CD8-positive, alpha-beta memory T cell (primary cell): ENCODE data around the gene LUZP1. TPM values are rescaled to one million over a fixed set of nuclear protein-coding genes. Genes with fewer than 3 reads are reported as not detected.

ENCODE experiments used
- CTCF ChIA-PET: fragments of 350-600 bp; sonication (Branson Sonifier 250); formaldehyde crosslinking; loops from one replicate; lab custom pipeline; 2021; ENCODE audit warnings: antibody characterized with exemption; lab: Charles Lee
- POLR2A ChIA-PET: fragments of 350-600 bp; sonication (Branson Sonifier 250); formaldehyde crosslinking; loops from one replicate; lab custom pipeline; 2021; ENCODE audit warnings: antibody characterized with exemption; lab: Charles Lee
- DNase-seq, 5 donors: peaks; one replicate each; pipeline versions ENCODE4 v3.0.0 to v3.0.0-alpha.2; 2020 to 2022; ENCODE audit warnings: mixed read lengths in 1 of 5
- H3K27ac ChIP-seq: one replicate; pipeline ENCODE4 v1.7.0; 2013; ENCODE audit warnings: low read depth, mild to moderate bottlenecking, low read length, moderate library complexity
- H3K27me3 ChIP-seq: 2 replicates; pipeline ENCODE4 v1.7.0; 2013; ENCODE audit warnings: low read length, mild to moderate bottlenecking; ENCODE audit not compliant: insufficient read depth, poor library complexity, severe bottlenecking
- H3K36me3 ChIP-seq: 2 replicates; pipeline ENCODE4 v1.7.0; 2013; ENCODE audit warnings: mild to moderate bottlenecking, low read length, moderate library complexity; ENCODE audit not compliant: insufficient read depth
- H3K4me1 ChIP-seq: 2 replicates; pipeline ENCODE4 v1.7.0; 2013; ENCODE audit warnings: mild to moderate bottlenecking, low read length, moderate library complexity; ENCODE audit not compliant: insufficient read depth
- H3K4me3 ChIP-seq: 2 replicates; pipeline ENCODE4 v1.7.0; 2013; ENCODE audit warnings: mild to moderate bottlenecking, low read length
- H3K9me3 ChIP-seq: 2 replicates; pipeline ENCODE4 v1.7.0; 2013; ENCODE audit warnings: mild to moderate bottlenecking, low read length
- H3K27ac Mint-ChIP-seq, 8 donors: one replicate each; pipeline ENCODE4 v1.8.0; 2020 to 2021; ENCODE audit warnings: mixed read lengths in 8 of 8, mild to moderate bottlenecking in 6 of 8, inconsistent platforms in 3 of 8, moderate library complexity in 3 of 8
- H3K27me3 Mint-ChIP-seq, 2 donors: one replicate each; pipeline ENCODE4 v1.8.0; 2020 to 2021; ENCODE audit warnings: mixed read lengths in 2 of 2, mild to moderate bottlenecking in 1 of 2, moderate library complexity in 1 of 2
- H3K36me3 Mint-ChIP-seq, 3 donors: one replicate each; pipeline ENCODE4 v1.8.0; 2020 to 2021; ENCODE audit warnings: mixed read lengths in 3 of 3, inconsistent platforms in 1 of 3, mild to moderate bottlenecking in 1 of 3
- H3K4me1 Mint-ChIP-seq, 3 donors: one replicate each; pipeline ENCODE4 v1.8.0; 2020 to 2021; ENCODE audit warnings: mixed read lengths in 3 of 3, inconsistent platforms in 1 of 3, mild to moderate bottlenecking in 1 of 3
- H3K4me3 Mint-ChIP-seq, 7 donors: one replicate each; pipeline ENCODE4 v1.8.0; 2020 to 2021; ENCODE audit warnings: mixed read lengths in 7 of 7, mild to moderate bottlenecking in 6 of 7, moderate library complexity in 4 of 7, inconsistent platforms in 2 of 7
- H3K9me3 Mint-ChIP-seq, 5 donors: one replicate each; pipeline ENCODE4 v1.8.0; 2020 to 2022; ENCODE audit warnings: mixed read lengths in 5 of 5, mild to moderate bottlenecking in 3 of 5, moderate library complexity in 2 of 5, inconsistent platforms in 1 of 5
- polyA plus RNA-seq: library from polyadenylated mRNA; unstranded; fragments of 300-500 nt; fragmentation: Illumina TruSeq; gene quantifications from one replicate; pipeline ENCODE4 v1.2.3, GENCODE V29; 2021
- total RNA-seq, 2 experiments: library from RNA; stranded (reverse); gene quantifications; one replicate each; pipeline ENCODE4 v1.2.3, GENCODE V29; 2021

The LUZP1 gene
- total and polyA plus RNA-seq, 3 experiments from 2014 or later = 19.5 to 32.8 (median 19.6) TPM

DNA sequence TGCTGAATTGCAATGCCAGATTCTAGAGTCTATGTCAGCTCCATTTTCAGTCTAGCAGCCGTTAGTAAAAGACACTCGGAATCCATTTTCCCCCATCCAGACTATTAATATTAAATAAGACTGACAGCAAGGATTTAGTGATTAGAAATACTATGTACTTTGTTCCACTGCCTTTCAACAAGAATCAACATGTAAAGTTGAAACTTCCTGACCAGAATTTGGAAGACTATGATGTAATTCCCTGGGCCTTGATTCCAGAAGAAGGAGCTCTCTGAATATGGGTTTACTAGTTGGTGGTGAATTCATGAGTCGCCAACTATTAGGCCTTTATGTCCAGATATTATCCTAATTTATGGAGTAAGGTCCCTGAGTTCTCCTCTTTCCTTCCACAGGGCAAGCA, 124.6 kb downstream of the LUZP1 start:
- Histone ChIP-seq H3K27ac (no peak overlapping the region), H3K4me1 (no peaks in the 10 kb centered on the region), H3K4me3 (no peak overlapping the region), H3K9me3 (no peaks in the 10 kb centered on the region), H3K36me3 (no peaks in the 10 kb centered on the region), H3K27me3 (no peaks in the 10 kb centered on the region)
- POLR2A ChIA-PET = no interaction called here
- CTCF ChIA-PET = no interaction called here
- H3K9me3 Mint-ChIP-seq = no peaks in the 10 kb centered on the region
- no peak for DNase-seq
- no peak overlapping the region for H3K27ac Mint-ChIP-seq
- no peak overlapping the region for H3K4me3 Mint-ChIP-seq
- H3K27me3 Mint-ChIP-seq = no peaks in the 10 kb centered on the region
- peaks cover 0 to 30% (median 9%) of the 10 kb centered on the region in 3 donors for H3K36me3 Mint-ChIP-seq
- H3K4me1 Mint-ChIP-seq = peaks cover 28 to 42% (median 41%) of the 10 kb centered on the region in 3 donors

DNA sequence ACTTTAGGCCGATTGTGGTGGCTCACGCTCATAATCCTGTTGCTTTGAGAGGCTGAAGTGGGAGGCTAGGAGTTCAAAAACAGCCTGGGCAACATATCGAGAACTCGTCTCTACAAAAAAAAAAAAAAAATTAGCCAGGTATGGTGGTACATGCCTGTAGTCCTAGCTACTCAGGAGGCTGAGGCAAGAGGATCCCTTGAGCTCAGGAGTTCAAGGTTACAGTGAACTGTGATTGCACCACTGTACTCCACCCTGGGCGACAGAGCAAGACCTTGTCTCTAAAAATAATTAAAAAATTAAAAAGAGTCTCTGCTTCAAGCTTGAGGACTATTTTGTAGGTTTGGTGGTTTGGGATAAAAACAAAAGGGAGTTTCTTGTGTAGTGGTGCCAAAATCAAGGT, 128.1 kb downstream of the LUZP1 start:
- no peaks in the 10 kb centered on the region for H3K9me3 Mint-ChIP-seq
- no peaks in the 10 kb centered on the region for H3K9me3 ChIP-seq
- peaks cover 23 to 57% (median 40%) of the 10 kb centered on the region in 3 donors for H3K4me1 Mint-ChIP-seq
- no peak overlapping the region for H3K4me3 Mint-ChIP-seq
- no peaks in the 10 kb centered on the region for H3K27me3 ChIP-seq
- no peaks in the 10 kb centered on the region for H3K4me1 ChIP-seq
- no peak for DNase-seq
- H3K27ac ChIP-seq = no peak overlapping the region
- POLR2A ChIA-PET = no interaction called here
- H3K27me3 Mint-ChIP-seq = no peaks in the 10 kb centered on the region
- no peak overlapping the region for H3K27ac Mint-ChIP-seq
- H3K36me3 ChIP-seq = no peaks in the 10 kb centered on the region
- H3K4me3 ChIP-seq = no peak overlapping the region
- peaks cover 0 to 24% (median 9%) of the 10 kb centered on the region in 3 donors for H3K36me3 Mint-ChIP-seq
- CTCF ChIA-PET = no interaction called here

DNA sequence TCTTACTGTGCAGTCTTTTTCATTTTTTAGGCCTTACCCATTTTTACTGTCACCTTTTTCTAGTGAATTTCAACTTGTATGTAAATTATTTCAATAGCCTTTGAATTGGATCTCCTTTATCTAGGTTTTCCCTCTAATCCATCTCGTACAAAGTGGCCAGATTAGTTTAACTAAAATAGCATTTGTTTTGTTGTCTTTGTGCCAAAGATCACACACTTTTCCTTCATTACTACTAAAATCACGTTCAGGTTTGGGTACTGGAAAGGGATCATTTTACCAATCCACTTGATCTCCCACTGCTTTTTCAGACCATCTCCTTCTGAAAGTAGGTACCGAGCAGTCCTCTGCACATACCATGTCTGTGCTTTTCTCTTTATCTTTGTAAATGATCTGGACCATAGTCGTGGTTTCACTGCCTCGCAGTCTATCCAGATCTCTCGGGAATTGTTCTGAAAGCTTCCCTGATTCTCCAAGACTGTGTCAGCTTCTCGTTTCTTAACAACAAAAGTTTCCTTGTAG, 129.3 kb downstream of the LUZP1 start:
- Histone ChIP-seq H3K27ac (no peak overlapping the region), H3K27me3 (no peaks in the 10 kb centered on the region), H3K9me3 (no peaks in the 10 kb centered on the region), H3K36me3 (no peaks in the 10 kb centered on the region), H3K4me1 (no peaks in the 10 kb centered on the region), H3K4me3 (no peak overlapping the region)
- Mint-ChIP-seq H3K27ac (peak overlapping the region in 2 of 8 donors; percentile 25 to 40), H3K36me3 (peaks cover 0 to 18% (median 5%) of the 10 kb centered on the region in 3 donors), H3K4me3 (no peak overlapping the region), H3K27me3 (no peaks in the 10 kb centered on the region), H3K9me3 (no peaks in the 10 kb centered on the region), H3K4me1 (peaks cover 26 to 51% (median 31%) of the 10 kb centered on the region in 3 donors)
- POLR2A ChIA-PET = no interaction called here
- DNase-seq = no peak
- CTCF ChIA-PET = no interaction called here

DNA sequence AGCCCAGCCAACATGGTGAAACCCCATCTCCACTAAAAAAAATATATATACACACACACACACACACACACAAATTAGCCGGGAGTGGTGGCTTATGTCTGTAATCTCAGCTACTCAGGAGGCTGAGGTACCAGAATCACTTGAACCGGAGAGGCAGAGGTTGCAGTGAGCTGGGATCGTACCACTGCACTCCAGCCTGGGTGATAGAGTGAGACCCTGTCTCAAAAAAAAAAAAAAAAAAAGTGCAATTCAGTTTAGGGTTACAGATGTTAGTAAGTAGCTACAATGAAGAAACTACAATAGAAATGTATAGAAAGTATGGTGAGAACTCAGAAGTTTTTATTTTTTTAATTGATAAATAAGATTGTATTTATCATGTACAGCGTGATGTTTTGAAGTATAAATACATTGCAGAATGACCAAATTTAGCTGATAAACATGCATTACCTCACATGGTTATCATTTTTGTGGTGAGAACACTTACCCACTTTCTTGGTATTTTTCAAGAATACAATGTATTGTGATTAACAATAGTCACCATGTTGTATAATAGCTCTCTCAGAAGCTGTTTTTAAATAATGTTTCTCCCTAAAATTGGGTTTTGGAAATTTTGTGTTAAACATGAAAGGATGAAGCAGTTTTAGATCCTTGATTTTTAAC, 131.4 kb downstream of the LUZP1 start:
- H3K4me3 Mint-ChIP-seq = no peak overlapping the region
- Histone ChIP-seq H3K27me3 (no peaks in the 10 kb centered on the region), H3K4me3 (no peak overlapping the region), H3K4me1 (no peaks in the 10 kb centered on the region), H3K36me3 (no peaks in the 10 kb centered on the region), H3K9me3 (no peaks in the 10 kb centered on the region), H3K27ac (no peak overlapping the region)
- CTCF ChIA-PET = no interaction called here
- H3K27me3 Mint-ChIP-seq = no peaks in the 10 kb centered on the region
- no peak overlapping the region for H3K27ac Mint-ChIP-seq
- peaks cover 0 to 20% (median 8%) of the 10 kb centered on the region in 3 donors for H3K36me3 Mint-ChIP-seq
- DNase-seq = no peak
- no peaks in the 10 kb centered on the region for H3K9me3 Mint-ChIP-seq
- POLR2A ChIA-PET = no interaction called here
- H3K4me1 Mint-ChIP-seq = peaks cover 30 to 55% (median 36%) of the 10 kb centered on the region in 3 donors

DNA sequence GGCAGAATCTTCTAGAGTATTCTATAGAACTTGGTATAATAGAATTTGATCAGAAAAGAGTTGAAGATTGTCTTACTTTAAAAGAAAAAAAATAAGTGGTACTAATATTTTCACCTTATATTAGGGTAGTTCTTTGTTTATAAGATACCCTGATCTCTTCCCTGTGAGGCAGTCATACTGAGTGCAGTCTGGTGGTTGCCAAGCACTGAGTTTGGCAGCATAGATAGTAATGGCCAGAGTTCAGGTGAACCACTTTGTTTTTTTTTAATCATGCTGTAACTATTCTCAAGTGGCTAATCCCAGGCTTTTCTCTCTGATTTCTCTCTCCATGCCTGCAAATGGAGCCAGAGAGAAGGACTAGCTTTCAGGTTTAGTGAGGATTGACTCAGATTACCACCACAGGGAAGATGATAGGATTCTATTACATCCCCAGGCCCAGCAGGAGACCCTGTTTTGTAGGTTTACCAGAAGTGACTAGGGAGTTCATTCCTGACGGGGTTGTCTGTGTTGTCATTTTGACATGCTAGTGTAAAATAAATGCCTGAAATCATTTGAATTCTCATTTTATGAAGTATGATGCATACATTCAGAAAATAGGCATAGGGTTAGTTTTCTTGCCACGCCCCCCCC, 132.7 kb downstream of the LUZP1 start:
- Mint-ChIP-seq H3K36me3 (peaks cover 0 to 25% (median 8%) of the 10 kb centered on the region in 3 donors), H3K4me1 (peaks cover 34 to 59% (median 41%) of the 10 kb centered on the region in 3 donors), H3K27me3 (no peaks in the 10 kb centered on the region), H3K9me3 (no peaks in the 10 kb centered on the region), H3K27ac (no peak overlapping the region), H3K4me3 (no peak overlapping the region)
- Histone ChIP-seq H3K36me3 (no peaks in the 10 kb centered on the region), H3K9me3 (no peaks in the 10 kb centered on the region), H3K4me3 (no peak overlapping the region), H3K4me1 (no peaks in the 10 kb centered on the region), H3K27me3 (no peaks in the 10 kb centered on the region), H3K27ac (no peak overlapping the region)
- CTCF ChIA-PET = no interaction called here
- DNase-seq = no peak
- POLR2A ChIA-PET = interaction anchor here (0.6 kb wide), 1 partner anchor 953 kb away, joined by 3 read pairs; no protein-coding TSS in a partner anchor

Other genes starting within 250 kb of the LUZP1 start
- not detected for gene LACTBL1, start 196.0 kb downstream of the LUZP1 start, total RNA-seq
- gene LACTBL1, start 196.0 kb downstream of the LUZP1 start, polyA plus RNA-seq = not detected
- gene TEX46, start 153.0 kb downstream of the LUZP1 start, total RNA-seq = not detected
- gene TEX46, start 153.0 kb downstream of the LUZP1 start, polyA plus RNA-seq = not detected
- gene KDM1A, start 149.4 kb downstream of the LUZP1 start, total RNA-seq = 10 to 100 TPM; 57.5 to 59.9 TPM
- gene KDM1A, start 149.4 kb downstream of the LUZP1 start, polyA plus RNA-seq = 49.4 TPM
- not detected for gene HTR1D, start 48.6 kb upstream of the LUZP1 start, total RNA-seq
- not detected for gene HTR1D, start 48.6 kb upstream of the LUZP1 start, polyA plus RNA-seq
- gene HNRNPR, start 175.4 kb upstream of the LUZP1 start, total RNA-seq = 100 to 1,000 TPM; 199 to 201 TPM
- 184 TPM for gene HNRNPR, start 175.4 kb upstream of the LUZP1 start, polyA plus RNA-seq
- 1 to 10 TPM; 5.9 to 6.4 TPM for gene ZNF436, start 201.0 kb upstream of the LUZP1 start, total RNA-seq
- 4.9 TPM for gene ZNF436, start 201.0 kb upstream of the LUZP1 start, polyA plus RNA-seq